NCI-H460 (cell line): ENCODE data around the gene HCN2. TPM values are rescaled to one million over a fixed set of nuclear protein-coding genes. Genes with fewer than 3 reads are reported as not detected.

Experiments
- DNase-seq: peaks from one replicate; pipeline ENCODE4 v3.0.0-alpha.2; 2016; ENCODE audit warnings: low read depth; ENCODE audit errors: extremely low read depth
- total RNA-seq: library from RNA; depleted of rRNA; stranded (reverse); fragments of >200 nt; shearing (Covaris generic); gene quantifications from 2 replicates; pipeline ENCODE4 v1.2.3, GENCODE V29; 2014

HCN2 gene
- total RNA-seq, 1 experiment from 2014 or later: 0.45 TPM

DNA sequence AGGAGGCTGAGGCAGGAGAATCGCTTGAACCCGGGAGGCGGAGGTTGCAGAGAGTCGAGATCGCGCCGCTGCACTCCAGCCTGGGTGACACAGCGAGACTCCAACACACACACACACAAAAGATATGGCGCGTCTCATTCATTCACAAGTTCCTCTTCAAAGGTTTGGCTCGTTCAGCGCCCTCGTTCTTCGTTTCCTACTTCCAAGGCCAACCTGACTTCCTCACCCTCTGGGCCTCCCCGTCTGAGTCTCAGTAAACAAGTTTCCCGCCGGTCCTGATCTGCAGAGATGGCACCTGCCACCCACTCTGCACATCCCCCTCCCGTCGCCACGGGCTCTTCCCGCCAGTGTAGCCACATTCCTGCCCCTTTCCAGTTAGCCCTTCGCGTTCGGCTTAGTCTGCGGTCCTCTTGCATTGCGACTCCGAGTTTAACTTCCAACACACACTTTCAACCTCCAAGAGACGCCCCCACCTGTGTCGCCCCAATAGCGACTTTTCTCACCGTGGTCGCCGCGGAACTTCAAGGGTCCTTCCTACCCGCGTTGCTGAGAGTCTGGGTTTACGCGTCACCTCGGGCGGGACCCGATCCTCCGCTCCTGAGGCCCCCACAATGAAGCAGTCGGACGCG, 18.6 kb upstream of the HCN2 start:
- DNase-seq: no peak

DNA sequence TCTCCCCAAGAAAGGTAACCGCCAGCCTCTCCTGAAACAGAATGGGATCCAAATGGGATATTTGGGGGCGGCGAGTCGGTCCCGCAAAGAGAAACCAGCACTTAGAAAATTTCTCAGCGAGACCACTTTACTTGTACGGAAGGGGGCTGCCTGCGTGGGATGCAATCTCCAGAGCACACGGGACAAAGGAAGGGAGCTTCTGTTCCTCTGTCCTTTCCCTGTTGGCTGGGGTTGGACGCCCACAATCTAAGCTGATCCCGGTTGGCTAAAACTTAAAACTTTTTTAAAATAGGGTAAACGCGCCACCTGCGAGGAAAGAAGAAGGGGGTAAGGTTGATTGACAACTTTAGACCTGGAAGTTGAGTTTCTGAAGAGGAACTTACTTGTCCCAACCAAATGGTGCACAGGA, 18.1 kb upstream of the HCN2 start:
- no peak for DNase-seq

DNA sequence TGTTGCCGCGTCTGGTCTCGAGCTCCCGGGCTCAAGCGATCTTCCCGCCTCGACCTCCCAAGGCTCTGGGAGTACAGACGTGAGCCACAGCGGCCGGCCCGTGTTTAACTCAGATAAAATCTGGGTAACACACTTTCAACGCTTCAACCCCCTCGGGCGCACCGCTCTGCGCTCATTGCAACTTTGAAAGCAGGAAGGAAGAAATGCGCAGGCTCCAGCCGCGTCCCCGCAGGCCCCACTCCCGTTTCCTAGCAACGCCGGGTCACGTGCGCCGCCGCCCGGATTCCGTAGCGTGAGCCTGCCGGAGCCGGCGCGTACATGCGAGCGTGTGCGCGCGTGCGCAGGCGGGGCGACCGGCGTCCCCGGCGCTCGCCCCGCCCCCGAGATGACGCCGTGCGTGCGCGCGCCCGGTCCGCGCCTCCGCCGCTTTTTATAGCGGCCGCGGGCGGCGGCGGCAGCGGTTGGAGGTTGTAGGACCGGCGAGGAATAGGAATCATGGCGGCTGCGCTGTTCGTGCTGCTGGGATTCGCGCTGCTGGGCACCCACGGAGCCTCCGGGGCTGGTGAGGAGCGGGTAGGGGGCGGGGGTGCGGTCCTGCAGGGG, 17.4 kb upstream of the HCN2 start, which contains the start of gene BSG:
Gene BSG (plus strand): TSS at position 457 of the 603 bp plus-strand sequence. CDS start 39 bp downstream, at position 496.
- DNase-seq: peak; percentile 92

DNA sequence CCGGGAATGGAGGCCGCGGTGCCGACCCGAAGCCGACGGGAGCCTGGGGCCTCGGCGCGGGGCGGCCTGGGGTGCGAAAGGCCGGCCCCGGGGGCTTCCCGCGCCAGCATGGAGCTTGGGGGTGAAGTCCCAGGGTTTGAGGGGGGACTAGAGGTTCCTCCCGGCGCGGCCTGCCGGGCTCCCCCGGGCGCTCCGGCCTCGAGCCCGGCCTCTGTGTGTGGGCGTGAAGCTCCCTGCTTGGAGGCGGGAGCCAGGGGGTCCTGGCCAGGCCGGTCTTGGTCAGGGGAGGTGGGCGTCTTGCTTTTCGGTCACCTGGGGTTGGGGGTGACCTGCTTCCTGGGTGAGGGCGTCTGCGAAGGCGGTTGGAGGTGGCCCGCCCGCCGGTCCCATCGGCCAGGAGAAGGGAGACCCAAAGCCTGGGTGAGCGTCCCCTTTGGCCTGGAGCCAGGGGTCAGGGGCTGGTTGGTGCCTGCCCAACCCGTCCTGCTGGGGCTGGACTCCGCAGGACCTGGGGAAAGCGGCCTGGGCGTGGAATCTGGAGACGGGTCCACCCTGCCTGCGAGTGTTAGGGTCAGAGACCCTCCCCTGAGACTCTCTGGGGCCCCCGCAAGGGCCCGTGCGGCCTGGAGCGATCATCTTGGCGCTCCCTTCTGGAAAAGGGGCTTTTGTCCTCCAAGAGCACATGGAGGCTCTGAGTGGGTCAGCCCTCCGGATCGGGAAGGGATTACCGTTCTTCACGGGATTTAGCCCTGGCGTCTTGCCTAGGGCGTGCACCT, 16.8 kb upstream of the HCN2 start:
- no peak for DNase-seq

DNA sequence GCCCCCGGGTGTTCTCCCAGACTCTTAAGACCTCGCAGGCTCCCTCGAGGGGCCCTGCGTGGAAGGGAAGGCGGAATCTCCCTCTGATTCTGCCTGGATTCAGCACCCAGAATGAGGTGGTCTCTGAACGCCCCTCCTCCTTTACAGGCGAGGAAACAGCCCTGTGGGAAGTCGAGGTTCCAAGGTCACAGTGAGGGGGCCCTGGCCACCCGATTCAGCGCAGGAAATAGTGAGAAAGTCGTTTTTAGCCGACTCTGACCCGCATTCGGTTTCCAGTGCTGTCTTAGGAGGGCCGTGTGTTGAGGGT, 16.2 kb upstream of the HCN2 start:
- DNase-seq: no peak

DNA sequence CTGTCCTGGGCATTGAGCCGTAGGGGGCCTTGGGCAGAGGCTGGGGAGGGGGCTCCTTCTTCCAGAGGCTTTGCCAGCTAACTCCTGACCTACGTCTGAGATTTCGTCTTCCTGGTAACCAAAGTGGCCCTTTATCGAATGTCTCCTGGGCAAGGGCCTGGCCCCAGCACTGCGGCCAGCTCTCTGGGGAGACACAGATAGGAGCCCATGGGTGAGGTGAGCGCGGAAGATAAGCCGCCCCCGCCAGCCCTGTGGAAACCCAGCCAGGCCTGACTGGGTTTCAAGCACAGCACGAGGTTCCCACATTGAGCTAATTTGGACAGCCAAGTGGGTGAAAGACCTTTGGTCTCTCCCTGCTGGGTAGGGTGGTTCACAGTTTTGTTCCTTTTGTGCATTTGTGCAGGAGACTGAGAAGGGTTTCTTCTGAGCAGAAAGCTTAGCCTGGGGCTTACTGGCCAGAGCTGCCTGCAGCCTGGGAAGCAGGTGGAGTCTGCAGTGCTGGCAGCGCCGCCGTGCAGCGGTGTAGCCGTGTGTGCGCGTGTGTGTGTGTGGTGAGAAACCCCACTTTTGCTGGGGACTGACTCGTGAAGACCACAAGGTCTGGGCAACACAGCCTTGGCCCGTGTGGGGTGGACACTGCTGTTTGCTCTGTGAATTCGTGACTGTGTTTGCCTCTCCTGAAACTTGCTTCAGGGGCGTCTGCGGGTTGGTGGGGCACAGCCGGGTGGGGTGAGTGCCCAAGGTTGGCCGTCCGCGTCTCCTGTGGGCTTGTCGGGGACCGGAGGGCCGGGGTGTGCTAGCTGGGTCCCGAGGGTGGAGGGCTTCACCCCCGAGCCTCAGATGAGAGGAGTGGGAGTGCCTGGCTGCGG, 14.8 kb upstream of the HCN2 start:
- DNase-seq: no peak

DNA sequence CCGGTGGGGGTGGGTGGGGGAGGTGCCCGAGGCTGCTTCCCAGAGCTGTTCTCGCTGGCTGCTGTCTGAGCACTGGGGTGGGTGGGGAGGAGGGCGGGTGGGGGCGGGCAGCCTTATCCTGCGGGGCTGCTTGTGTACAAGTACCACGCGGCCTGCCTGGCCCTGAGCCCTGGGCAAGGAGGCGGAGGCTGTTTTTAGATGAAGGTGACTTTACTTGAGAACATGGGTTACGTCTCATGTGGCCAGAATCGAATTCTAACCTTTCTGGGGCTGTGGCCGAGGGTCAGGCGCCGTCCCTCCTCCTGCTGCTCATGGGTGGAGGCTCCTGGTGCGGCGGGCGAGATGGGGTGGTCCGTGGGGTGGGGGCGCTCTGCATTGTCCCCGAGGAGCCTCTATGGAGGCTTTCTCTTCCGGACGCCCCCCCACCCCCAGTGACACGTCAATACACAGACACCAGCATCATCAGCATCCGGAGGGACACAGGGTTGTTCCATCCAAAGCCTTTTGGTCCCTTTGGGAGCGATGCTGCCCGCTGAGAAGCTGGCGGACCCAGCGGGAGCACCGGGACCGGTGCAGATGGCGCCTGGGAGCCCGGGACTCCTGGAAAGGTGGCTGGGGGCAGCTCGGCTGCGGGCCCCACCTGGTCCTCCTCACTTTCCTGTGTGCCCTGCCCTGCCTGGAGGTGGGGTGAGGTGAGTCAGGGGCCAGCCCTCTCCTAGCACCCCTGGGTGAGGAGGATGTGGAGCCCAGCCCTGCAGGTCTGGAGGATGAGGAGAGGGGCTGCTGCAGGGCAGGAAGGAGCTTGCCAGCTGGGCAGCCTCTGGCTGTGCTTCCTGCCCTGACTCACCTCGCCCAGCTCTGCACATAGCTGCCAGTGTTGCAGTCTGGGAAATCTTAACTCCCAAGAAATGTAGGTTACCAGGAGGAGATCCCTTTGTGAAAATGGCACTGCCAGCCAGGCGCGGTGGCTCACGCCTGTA, 13.9 kb upstream of the HCN2 start:
- DNase-seq: no peak

DNA sequence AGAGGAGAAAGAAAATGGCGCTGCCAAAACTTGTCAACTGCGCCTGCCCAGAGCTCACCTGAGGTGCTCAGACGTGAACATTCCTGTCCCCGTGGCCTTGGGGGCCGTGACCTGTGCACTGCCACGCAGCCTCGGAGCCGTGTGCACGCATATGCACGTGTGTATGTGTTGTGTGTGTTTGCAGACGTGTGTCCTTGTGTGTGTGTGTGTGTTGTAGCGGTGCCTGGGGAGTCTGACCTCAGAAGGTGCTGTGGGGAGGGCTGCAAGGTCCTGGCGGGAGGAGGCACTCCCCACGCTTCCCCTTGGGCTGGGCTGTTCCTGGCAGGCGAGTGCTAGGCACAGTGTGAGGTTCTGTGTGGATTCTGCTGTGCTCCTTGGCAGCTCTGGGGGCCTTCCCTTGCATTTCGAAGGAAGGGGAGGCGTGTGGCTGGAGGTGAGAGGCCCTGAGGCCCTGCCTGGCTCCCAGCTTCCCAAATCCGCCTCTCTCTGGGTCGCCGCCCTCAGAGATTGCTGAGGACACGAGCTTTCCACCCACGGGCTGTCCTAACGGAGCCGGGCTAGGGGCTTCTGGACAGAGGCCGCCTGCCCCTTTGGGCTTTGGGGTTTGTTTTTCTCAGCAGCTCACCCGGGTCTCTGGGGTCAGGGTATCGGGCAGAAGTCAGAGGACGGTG, 12.8 kb upstream of the HCN2 start:
- no peak for DNase-seq

DNA sequence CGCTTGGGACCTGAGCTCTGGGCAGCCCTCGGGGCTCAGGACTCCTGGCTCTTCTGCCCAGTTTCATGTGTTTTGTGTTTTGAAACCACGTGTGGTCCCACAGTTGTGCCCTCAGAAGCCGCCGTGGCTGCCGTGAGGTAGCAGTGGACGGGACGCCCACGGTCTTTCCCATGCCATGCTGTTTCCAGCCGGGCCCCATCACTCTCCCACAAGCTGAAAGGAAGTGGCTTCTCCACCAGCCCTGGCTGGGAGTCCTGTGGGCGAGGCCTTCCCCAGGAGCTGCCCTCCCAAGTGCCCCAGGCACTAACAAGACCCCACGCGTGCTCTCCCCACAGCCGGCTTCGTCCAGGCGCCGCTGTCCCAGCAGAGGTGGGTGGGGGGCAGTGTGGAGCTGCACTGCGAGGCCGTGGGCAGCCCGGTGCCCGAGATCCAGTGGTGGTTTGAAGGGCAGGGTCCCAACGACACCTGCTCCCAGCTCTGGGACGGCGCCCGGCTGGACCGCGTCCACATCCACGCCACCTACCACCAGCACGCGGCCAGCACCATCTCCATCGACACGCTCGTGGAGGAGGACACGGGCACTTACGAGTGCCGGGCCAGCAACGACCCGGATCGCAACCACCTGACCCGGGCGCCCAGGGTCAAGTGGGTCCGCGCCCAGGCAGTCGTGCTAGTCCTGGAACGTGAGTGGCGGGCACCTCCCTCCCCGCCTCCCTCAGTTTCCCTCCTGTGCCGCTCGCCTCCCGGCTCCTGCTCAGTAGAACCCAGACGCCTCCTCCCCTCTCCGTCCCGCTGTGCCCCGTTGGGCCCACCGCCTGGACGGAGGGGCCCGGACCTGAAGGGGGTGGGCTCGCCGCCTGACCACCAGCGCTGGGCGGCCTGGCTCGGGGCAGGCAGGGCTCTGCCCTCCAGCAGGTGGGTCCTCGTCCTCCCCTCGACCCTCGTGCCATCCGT, 12.0 kb upstream of the HCN2 start:
- no peak for DNase-seq

DNA sequence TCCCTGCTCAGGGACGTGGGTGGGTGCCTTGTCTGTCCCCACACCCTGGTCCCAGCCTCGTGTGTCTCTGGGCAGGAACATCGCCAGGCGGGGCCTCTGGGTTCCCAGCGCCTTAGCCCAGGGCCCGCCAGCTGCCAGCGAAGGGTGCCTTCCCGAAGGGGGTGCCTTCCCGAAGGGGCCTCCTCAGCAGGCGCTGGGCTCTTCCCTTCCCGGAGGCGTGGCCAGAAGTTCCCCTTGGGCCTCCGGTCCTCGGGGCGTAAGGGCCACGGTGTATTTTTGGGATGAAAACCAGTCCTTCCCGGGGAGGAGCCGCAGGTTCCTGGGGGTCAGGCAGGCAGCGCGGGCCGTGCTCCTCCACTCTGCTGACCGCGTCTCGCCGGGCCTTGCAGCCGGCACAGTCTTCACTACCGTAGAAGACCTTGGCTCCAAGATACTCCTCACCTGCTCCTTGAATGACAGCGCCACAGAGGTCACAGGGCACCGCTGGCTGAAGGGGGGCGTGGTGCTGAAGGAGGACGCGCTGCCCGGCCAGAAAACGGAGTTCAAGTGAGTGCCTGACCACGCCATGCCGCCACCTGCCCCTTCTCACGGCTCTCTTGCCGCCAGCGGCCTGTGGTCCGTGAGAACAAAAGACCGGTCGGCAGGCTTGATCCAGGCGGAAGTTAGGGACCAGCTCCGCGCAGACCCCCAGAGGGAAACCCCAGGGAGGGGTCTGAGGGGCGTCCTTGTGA, 10.4 kb upstream of the HCN2 start:
- DNase-seq: no peak

DNA sequence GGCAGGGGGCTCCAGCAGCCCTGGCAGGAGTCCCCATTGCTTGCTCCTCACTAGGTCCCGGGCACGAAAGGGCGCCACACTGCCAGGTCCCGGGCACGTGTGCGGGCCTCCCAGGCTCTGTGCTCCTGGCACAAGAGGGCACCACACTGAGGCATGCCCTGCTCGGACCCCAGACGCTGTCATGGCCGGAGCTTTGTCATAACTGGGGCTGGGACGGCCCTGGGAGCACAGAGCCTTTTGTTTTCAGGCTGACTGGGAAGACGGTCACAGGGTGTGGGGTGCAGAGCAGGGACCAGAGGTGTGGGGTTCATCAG, 9.9 kb upstream of the HCN2 start:
- no peak for DNase-seq

DNA sequence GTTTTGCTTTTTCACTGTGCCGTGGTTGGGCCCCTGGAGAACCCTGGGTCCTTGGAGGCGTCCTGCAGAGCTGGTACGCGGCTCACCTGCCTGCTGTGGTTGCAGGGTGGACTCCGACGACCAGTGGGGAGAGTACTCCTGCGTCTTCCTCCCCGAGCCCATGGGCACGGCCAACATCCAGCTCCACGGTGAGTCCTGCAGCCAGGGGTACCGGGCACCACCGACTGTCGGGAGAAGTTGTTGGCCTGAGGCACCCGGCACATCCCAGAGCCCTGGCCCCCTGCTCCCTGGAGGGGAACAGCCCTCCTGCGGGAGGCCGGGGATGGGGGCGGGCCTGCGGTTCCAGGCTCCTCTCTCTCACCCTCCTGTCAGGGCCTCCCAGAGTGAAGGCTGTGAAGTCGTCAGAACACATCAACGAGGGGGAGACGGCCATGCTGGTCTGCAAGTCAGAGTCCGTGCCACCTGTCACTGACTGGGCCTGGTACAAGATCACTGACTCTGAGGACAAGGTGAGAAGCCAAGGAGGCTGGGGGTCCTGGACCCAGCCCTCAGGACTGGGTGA, 9.3 kb upstream of the HCN2 start:
- DNase-seq: no peak

DNA sequence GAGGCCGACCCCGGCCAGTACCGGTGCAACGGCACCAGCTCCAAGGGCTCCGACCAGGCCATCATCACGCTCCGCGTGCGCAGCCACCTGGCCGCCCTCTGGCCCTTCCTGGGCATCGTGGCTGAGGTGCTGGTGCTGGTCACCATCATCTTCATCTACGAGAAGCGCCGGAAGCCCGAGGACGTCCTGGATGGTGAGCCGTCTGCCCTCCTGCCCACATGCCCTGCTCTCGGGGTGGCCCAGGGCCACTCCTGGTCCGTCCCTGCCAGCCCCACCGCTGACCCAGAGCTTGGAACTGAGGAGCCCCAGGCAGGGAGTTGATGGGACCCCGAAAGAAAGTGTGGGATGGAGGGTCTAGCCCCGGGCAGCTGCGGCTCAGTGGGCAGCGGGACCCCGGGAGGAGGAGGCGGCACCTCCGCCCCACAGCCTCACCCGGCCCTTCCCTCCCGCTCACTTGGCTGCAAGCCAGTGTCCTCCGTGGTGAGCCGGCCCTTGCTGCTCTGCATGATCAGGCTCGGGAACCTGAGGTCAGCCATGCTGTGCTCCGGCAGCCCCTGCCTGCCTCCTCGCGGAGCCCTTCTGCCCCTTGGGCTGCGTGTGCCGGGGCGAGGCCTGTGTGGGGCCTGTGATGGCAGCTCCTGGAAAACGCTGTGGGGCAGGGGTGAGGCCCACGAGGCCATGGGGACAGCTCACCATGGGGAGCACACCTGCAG, 8.1 kb upstream of the HCN2 start:
- no peak for DNase-seq

DNA sequence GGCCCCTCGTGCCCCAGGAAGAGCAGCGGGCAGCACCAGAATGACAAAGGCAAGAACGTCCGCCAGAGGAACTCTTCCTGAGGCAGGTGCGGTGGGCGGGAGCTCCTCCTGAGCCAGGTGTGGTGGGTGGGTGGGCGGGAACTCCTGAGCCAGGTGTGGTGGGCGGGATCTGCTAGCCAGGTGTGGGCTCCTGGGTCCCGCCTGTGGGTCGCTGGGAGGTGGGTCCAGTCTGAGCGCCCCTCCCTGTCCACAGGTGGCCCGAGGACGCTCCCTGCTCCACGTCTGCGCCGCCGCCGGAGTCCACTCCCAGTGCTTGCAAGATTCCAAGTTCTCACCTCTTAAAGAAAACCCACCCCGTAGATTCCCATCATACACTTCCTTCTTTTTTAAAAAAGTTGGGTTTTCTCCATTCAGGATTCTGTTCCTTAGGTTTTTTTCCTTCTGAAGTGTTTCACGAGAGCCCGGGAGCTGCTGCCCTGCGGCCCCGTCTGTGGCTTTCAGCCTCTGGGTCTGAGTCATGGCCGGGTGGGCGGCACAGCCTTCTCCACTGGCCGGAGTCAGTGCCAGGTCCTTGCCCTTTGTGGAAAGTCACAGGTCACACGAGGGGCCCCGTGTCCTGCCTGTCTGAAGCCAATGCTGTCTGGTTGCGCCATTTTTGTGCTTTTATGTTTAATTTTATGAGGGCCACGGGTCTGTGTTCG, 7.0 kb upstream of the HCN2 start:
- no peak for DNase-seq

DNA sequence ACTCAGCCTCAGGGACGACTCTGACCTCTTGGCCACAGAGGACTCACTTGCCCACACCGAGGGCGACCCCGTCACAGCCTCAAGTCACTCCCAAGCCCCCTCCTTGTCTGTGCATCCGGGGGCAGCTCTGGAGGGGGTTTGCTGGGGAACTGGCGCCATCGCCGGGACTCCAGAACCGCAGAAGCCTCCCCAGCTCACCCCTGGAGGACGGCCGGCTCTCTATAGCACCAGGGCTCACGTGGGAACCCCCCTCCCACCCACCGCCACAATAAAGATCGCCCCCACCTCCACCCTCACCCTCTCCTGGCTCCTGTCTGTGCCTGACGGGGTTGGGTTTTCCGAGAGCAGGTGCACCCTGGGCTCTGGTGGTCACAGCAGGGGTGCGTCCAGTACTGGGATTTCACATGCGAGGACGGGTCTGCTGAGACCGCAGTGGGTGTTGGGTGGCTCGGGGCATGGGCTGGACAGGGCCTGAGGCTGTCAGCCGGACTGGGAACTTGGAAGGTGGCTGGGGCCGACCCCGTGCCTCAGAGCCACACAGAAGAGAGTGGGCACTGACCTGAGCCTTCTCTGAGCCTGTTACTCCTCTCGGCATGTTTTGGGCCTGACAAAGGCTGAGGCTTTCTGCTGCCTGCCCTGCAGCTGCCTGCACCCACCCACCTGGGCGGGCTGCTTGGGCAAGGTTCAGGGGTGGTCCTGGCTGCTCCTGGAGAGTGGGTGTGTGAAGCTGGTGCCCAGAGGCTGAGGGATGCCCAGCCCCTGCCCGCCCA, 6.3 kb upstream of the HCN2 start:
- no peak for DNase-seq

DNA sequence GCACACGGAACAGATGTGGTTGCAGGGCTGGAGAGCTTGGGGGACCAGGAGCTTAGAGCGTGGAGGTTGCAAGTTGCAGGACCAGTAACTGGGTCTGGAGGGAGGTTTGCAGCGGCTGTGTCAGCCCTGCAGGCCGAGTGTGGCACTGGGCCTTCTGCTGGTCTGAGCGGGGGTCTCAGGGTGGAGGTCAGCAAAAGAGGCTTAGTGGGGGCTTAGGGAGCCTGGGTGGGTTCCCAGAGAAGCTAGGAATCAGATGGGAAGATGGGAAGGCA, 5.8 kb upstream of the HCN2 start:
- no peak for DNase-seq
